ENCODE measurements around the gene CCDC154. TPM values are rescaled to one million over a fixed set of nuclear protein-coding genes. Genes with fewer than 3 reads are reported as not detected.

The CCDC154 gene
- total and polyA plus RNA-seq, 9 of the 15 experiments (the other 6 are each of a cell fraction or from before 2014, with no cell fraction given): 0.15 to 1.4 (median 0.20) TPM; not detected in 5

- DNase-seq (ENCODE audit: extremely low read depth in 1 of 4, low spot score in 3 of 4) (no peak), ATAC-seq (no peak), FAIRE-seq (no peak)
- Histone ChIP-seq H3K27me3 (ENCODE audit: control insufficient read depth in 2 of 2, insufficient read depth in 2 of 2, low read length in 2 of 2) (no peaks in the 10 kb centered on the region), H3K79me2 (ENCODE audit: control insufficient read depth, insufficient read depth, low read length) (no peaks in the 10 kb centered on the region), H3K27ac (ENCODE audit: extremely low read depth, low read depth, low read length) (no peak overlapping the region), H4K20me1 (replicated peaks; ENCODE audit: control insufficient read depth, insufficient read depth, low read length) (0 out of 2 replicates have a peak, but pooled peaks cover 5% of the 10 kb centered on the region), H3K9me3 (replicated peaks; ENCODE audit: control insufficient read depth, insufficient read depth, low read depth, low read length) (no peaks in the 10 kb centered on the region), H3K9ac (ENCODE audit: insufficient read depth in 1 of 2, low read depth in 2 of 2, low read length in 2 of 2) (no peak overlapping the region; a peak in 1 of 4 replicates), H2AFZ (ENCODE audit: low read depth, low read length) (no peak overlapping the region), H3K4me2 (ENCODE audit: insufficient read depth, low read length) (no peak overlapping the region), H3K9me1 (ENCODE audit: control insufficient read depth, insufficient read depth, low read length) (peaks cover 2% of the 10 kb centered on the region), H3K36me3 (ENCODE audit: control insufficient read depth, insufficient read depth, low read length) (peaks cover 78% of the 10 kb centered on the region; the same call in 2 of the 3 replicates), H3K4me1 (replicated peaks in 1 of 2; ENCODE audit: control insufficient read depth in 2 of 2, insufficient read depth in 2 of 2, low read length in 2 of 2) (peaks cover 0 to 27% of the 10 kb centered on the region in 2 experiments; a peak in 2 of 5 replicates), H3K4me3 (no peak overlapping the region)
- intact Hi-C loops (cut with micrococcal nuclease) (no loop called here), in situ Hi-C loops (cut with MboI) (no loop called here)
- TF ChIP-seq ELF4 (CRISPR knock-in tag; IDR thresholded peaks at IDR 0.05): no peak
- TF ChIP-seq POLR2G (IDR thresholded peaks at IDR 0.05; ENCODE audit: low read depth, low read length): peak; percentile 24; the same call in 1 of the 2 replicates
- BruUV-seq (replicated peaks): no TSS peak
- ChIA-PET CTCF (ENCODE audit: low intra/inter-chr PET ratio) (interaction anchor here (0.5 kb wide), 1 partner anchor 158 kb away, joined by 4 read pairs; no protein-coding TSS in a partner anchor), POLR2A (interaction anchor here (0.9 to 1.4 kb wide), 4 partner anchors 8 to 16 kb away, joined by 3 to 4 read pairs (median 3); no protein-coding TSS in a partner anchor)
- WGBS (ENCODE audit: insufficient coverage, low coverage, missing lambda C conversion rate): 96% methylated on average over 10 of the region's 17 CpGs
Observed at GRCh38 chr16:1454561-1454960, 10.2 kb upstream of the CCDC154 start.

GRCh38 chr16:1453316-1453715, 9.0 kb upstream of the CCDC154 start:
- 94% methylated on average over 13 of the region's 19 CpGs for WGBS (ENCODE audit: insufficient coverage, low coverage, missing lambda C conversion rate)
- H3K4me1 ChIP-seq (replicated peaks in 1 of 2; ENCODE audit: control insufficient read depth in 2 of 2, insufficient read depth in 2 of 2, low read length in 2 of 2): peaks cover 0 to 19% of the 10 kb centered on the region in 2 experiments; a peak in 2 of 5 replicates
- H3K27ac ChIP-seq (ENCODE audit: extremely low read depth, low read depth, low read length): no peak overlapping the region
- in situ Hi-C loops (cut with MboI): no loop called here
- H3K9me1 ChIP-seq (ENCODE audit: control insufficient read depth, insufficient read depth, low read length): peaks cover 2% of the 10 kb centered on the region
- CTCF ChIA-PET (ENCODE audit: low intra/inter-chr PET ratio): interaction anchor here (0.6 kb wide), 1 partner anchor 659 kb away, joined by 3 read pairs; no protein-coding TSS in a partner anchor
- no peak overlapping the region for H3K4me3 ChIP-seq
- no peak overlapping the region; a peak in 1 of 4 replicates for H3K9ac ChIP-seq (ENCODE audit: insufficient read depth in 1 of 2, low read depth in 2 of 2, low read length in 2 of 2)
- POLR2A ChIA-PET: interaction anchor here (1.4 kb wide), 1 partner anchor 9 kb away, joined by 4 read pairs; no protein-coding TSS in a partner anchor
- peaks cover 83% of the 10 kb centered on the region; the same call in 2 of the 3 replicates for H3K36me3 ChIP-seq (ENCODE audit: control insufficient read depth, insufficient read depth, low read length)
- H3K4me2 ChIP-seq (ENCODE audit: insufficient read depth, low read length): no peak overlapping the region
- H3K79me2 ChIP-seq (ENCODE audit: control insufficient read depth, insufficient read depth, low read length): no peaks in the 10 kb centered on the region
- TSS peak; percentile 31 for BruUV-seq (replicated peaks)
- no peak overlapping the region for H2AFZ ChIP-seq (ENCODE audit: low read depth, low read length)
- FAIRE-seq (no peak), ATAC-seq (no peak), DNase-seq (ENCODE audit: extremely low read depth in 1 of 4, low spot score in 3 of 4) (no peak)
- H3K27me3 ChIP-seq (ENCODE audit: control insufficient read depth in 2 of 2, insufficient read depth in 2 of 2, low read length in 2 of 2): no peaks in the 10 kb centered on the region
- intact Hi-C loops (cut with micrococcal nuclease): no loop called here
- no peaks in the 10 kb centered on the region for H3K9me3 ChIP-seq (replicated peaks; ENCODE audit: control insufficient read depth, insufficient read depth, low read depth, low read length)
- no peaks in the 10 kb centered on the region for H4K20me1 ChIP-seq (replicated peaks; ENCODE audit: control insufficient read depth, insufficient read depth, low read length)
- TF ChIP-seq ZBTB43 (CRISPR knock-in tag; IDR thresholded peaks at IDR 0.05): no peak
- no peak for TF ChIP-seq ZNF124 (CRISPR knock-in tag; IDR thresholded peaks at IDR 0.05)
- no peak for TF ChIP-seq RBM17 (IDR thresholded peaks at IDR 0.05; ENCODE audit: borderline replicate concordance, low read depth, low read length)
- no peak for TF ChIP-seq L3MBTL2 (IDR thresholded peaks at IDR 0.05)
- no peak for TF ChIP-seq HNRNPK (IDR thresholded peaks at IDR 0.05; ENCODE audit: low read depth, low read length, poor library complexity, severe bottlenecking)
- no peak for TF ChIP-seq ZNF41 (CRISPR knock-in tag; conservative IDR thresholded peaks at IDR 0.05)
- no peak for TF ChIP-seq TRIM25 (IDR thresholded peaks at IDR 0.05; ENCODE audit: borderline replicate concordance)
- no peak for TF ChIP-seq ZNF395 (CRISPR knock-in tag; IDR thresholded peaks at IDR 0.05)
